Uterus (tissue), 4 donors: ENCODE data around the gene KCND1. TPM values are rescaled to one million over a fixed set of nuclear protein-coding genes. Genes with fewer than 3 reads are reported as not detected.

Experiments used
- DNase-seq, 2 donors: peaks; one replicate each; pipeline ENCODE4 v3.0.0-alpha.2; 2019 to 2020
- H3K27ac ChIP-seq, 2 donors: fragments of 200-600 bp; sonication (generic); 1 replicate in 1 of 2; 2 replicates in 1 of 2; pipeline ENCODE4 v1.5.1; 2016 to 2018
- H3K27me3 ChIP-seq, 2 donors: fragments of 200-600 bp; sonication (generic); one replicate each; pipeline ENCODE4 v1.5.1; 2018 to 2019; ENCODE audit warnings: control low read depth in 1 of 2
- H3K36me3 ChIP-seq, 2 donors: fragments of 200-600 bp; sonication (generic); one replicate each; pipeline ENCODE4 v1.5.1; 2019; ENCODE audit warnings: control low read depth in 1 of 2
- H3K4me1 ChIP-seq, 2 donors: fragments of 200-600 bp; sonication (generic); one replicate each; pipeline ENCODE4 v1.5.1; 2018 to 2019; ENCODE audit warnings: control low read depth in 1 of 2
- H3K4me3 ChIP-seq, 2 donors: fragments of 200-600 bp; sonication (generic); 1 replicate in 1 of 2; 2 replicates in 1 of 2; pipeline ENCODE4 v1.5.1; 2018 to 2019; ENCODE audit warnings: mild to moderate bottlenecking in 1 of 2
- H3K9me3 ChIP-seq, 2 donors: fragments of 200-600 bp; sonication (generic); one replicate each; pipeline ENCODE4 v1.5.1; 2019; ENCODE audit warnings: control low read depth in 1 of 2
- CTCF ChIP-seq, 4 experiments: fragments of 200-600 bp in 2 of 4; fragments of 450-650 bp in 2 of 4; sonication (generic) in 2 of 4; IDR thresholded peaks; one replicate each; pipeline ENCODE4 v1.5.1; 2016 to 2019; ENCODE audit warnings: antibody characterized with exemption in 4 of 4, mild to moderate bottlenecking in 2 of 4, moderate library complexity in 1 of 4
- POLR2A ChIP-seq, 2 donors: fragments of 450-650 bp; IDR thresholded peaks; one replicate each; pipeline ENCODE4 v1.6.1; 2016; ENCODE audit warnings: antibody characterized with exemption in 2 of 2, mild to moderate bottlenecking in 1 of 2, moderate library complexity in 1 of 2
- intact Hi-C: fragments of 100-400 bp; cut with DNase I; formaldehyde crosslinking; loops from one replicate; pipeline ENCODE4 v1.15.1; 2023; ENCODE audit warnings: low total_unique reads
- total RNA-seq, 4 donors: library from RNA; depleted of rRNA in 3 of 4; stranded (reverse); fragments of >200 nt in 3 of 4; gene quantifications; one replicate each; pipeline versions ENCODE4 v1.1.0 to v1.2.4, GENCODE V29; 2014 to 2023
- donor health status: DM: yes; HTN: yes; CAD: no.

Gene KCND1
- total RNA-seq, 4 donors from 2014 or later: 0.29 to 4.6 (median 3.2) TPM; not detected in 1

GRCh38 chrX:48969471-48969870 lies 2.2 kb downstream of the KCND1 start:
- DNase-seq: no peak
- H3K4me3 ChIP-seq: no peak overlapping the region

GRCh38 chrX:48968377-48968776 lies 3.3 kb downstream of the KCND1 start:
- intact Hi-C loops: no loop called here
- TF ChIP-seq CTCF (IDR thresholded peaks at IDR 0.05) (no peak), POLR2A (IDR thresholded peaks at IDR 0.05) (no peak)
- Histone ChIP-seq H3K9me3 (no peaks in the 10 kb centered on the region), H3K27ac (no peak overlapping the region), H3K4me1 (no peaks in the 10 kb centered on the region), H3K27me3 (no peaks in the 10 kb centered on the region), H3K36me3 (no peaks in the 10 kb centered on the region), H3K4me3 (no peak overlapping the region)
- DNase-seq: no peak

More at GRCh38 chrX:48969471-48969870, 2.2 kb downstream of the KCND1 start:
- TF ChIP-seq POLR2A (IDR thresholded peaks at IDR 0.05) (no peak), CTCF (IDR thresholded peaks at IDR 0.05) (no peak)
- Histone ChIP-seq H3K9me3 (no peaks in the 10 kb centered on the region), H3K27me3 (no peaks in the 10 kb centered on the region), H3K36me3 (no peaks in the 10 kb centered on the region), H3K27ac (no peak overlapping the region), H3K4me1 (no peaks in the 10 kb centered on the region)
- intact Hi-C loops: no loop called here

- no peak overlapping the region for H3K27ac ChIP-seq
- intact Hi-C loops: no loop called here
- no peaks in the 10 kb centered on the region for H3K4me1 ChIP-seq
- no peaks in the 10 kb centered on the region for H3K27me3 ChIP-seq
- no peak for TF ChIP-seq CTCF (IDR thresholded peaks at IDR 0.05)
- TF ChIP-seq POLR2A (IDR thresholded peaks at IDR 0.05): no peak
- no peaks in the 10 kb centered on the region for H3K36me3 ChIP-seq
- no peaks in the 10 kb centered on the region for H3K9me3 ChIP-seq
- H3K4me3 ChIP-seq: no peak overlapping the region
- DNase-seq: no peak
Observed at GRCh38 chrX:48966796-48967579, 4.7 kb downstream of the KCND1 start.

- Histone ChIP-seq H3K9me3 (no peaks in the 10 kb centered on the region), H3K4me3 (no peak overlapping the region), H3K36me3 (no peaks in the 10 kb centered on the region), H3K27ac (no peak overlapping the region), H3K27me3 (no peaks in the 10 kb centered on the region), H3K4me1 (no peaks in the 10 kb centered on the region)
- intact Hi-C loops: no loop called here
- no peak for DNase-seq
- TF ChIP-seq CTCF (IDR thresholded peaks at IDR 0.05) (no peak), POLR2A (IDR thresholded peaks at IDR 0.05) (no peak)
Observed at GRCh38 chrX:48965959-48966358, 5.7 kb downstream of the KCND1 start.

GRCh38 chrX:48961585-48962091 lies 10.0 kb downstream of the KCND1 start:
- Histone ChIP-seq H3K36me3 (no peaks in the 10 kb centered on the region), H3K27ac (no peak overlapping the region), H3K4me1 (no peaks in the 10 kb centered on the region), H3K9me3 (no peaks in the 10 kb centered on the region), H3K27me3 (no peaks in the 10 kb centered on the region), H3K4me3 (no peak overlapping the region)
- intact Hi-C loops: no loop called here
- TF ChIP-seq POLR2A (IDR thresholded peaks at IDR 0.05): no peak
- no peak for TF ChIP-seq CTCF (IDR thresholded peaks at IDR 0.05)
- no peak for DNase-seq
